ENCODE data around the gene AGAP1.
"Not testable (repeated sequence)": the region's sequence is repeated elsewhere in the genome, so short reads cannot be mapped to it uniquely, and the experiment has no call there.

The AGAP1 gene

DNA sequence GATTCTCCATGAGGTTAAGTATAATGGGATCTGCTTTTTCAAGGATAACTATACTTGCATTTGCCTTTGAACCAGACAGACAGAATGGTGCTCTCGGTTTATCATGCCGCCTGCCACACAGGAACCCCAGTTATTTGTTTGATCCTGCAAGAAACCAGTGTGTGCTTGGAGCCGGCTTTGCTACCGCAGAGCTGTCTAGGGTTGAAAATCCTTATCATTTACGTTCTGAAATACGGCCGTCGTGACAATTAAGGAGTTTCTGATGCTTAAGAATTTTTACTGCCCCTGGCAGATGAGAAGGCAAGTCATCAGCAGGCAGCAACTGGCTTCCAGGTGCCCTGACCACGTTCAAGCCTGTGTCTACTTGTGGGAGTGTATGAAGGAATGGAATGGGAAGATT lies 562.3 kb downstream of the AGAP1 start:
- DNase-seq = no peak

DNA sequence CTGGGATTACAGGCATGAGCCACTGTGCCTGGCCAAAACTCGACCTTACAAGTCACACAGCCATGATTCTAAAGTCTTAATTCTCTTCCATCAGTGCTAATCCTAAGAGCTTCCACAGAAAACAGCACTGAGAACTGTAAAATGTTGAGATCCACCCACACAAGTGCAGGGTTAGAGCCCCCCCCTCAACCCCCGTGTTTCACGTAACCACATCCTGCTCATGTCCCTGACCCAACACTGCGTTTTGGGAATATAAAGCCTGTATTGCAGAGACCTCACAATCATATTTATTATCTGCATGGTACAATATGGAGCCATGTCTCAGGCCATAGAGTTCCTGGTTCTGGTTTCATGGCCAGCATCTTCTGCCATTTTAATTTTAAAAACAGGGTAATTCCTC lies 563.5 kb downstream of the AGAP1 start:
- DNase-seq = no peak

- no peak for DNase-seq
Observed at GRCh38 chr2:236061497-236061896, 567.7 kb downstream of the AGAP1 start.

- no peak for DNase-seq
Observed at GRCh38 chr2:236061899-236062298, 568.1 kb downstream of the AGAP1 start.

GRCh38 chr2:236062806-236063205 lies 569.0 kb downstream of the AGAP1 start:
- DNase-seq = not testable (repeated sequence)

DNA sequence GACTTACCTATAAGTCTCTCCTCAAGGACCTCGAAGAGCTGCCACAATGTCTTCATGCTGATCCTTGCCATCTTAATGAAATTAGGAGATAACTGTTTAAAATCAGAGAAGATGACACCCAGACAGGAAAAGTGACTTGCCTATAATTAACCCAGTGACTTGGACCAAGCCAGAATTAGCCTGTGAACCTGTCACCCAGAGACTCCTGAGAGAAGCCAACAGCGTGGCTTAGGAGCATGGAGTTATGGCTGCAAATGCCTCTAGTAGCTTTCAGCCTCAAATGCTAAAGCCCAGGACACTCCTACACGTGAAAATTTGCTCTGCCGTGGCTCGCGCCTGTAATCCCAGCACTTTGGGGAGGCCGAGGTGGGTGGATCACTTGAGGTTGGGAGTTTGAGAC lies 570.2 kb downstream of the AGAP1 start:
- no peak for DNase-seq

- no peak for DNase-seq
Observed at GRCh38 chr2:236065314-236066160, 571.7 kb downstream of the AGAP1 start.

- no peak for DNase-seq
Observed at GRCh38 chr2:236070236-236070635, 576.4 kb downstream of the AGAP1 start.

GRCh38 chr2:236073246-236073645 lies 579.4 kb downstream of the AGAP1 start:
- DNase-seq = no peak

DNA sequence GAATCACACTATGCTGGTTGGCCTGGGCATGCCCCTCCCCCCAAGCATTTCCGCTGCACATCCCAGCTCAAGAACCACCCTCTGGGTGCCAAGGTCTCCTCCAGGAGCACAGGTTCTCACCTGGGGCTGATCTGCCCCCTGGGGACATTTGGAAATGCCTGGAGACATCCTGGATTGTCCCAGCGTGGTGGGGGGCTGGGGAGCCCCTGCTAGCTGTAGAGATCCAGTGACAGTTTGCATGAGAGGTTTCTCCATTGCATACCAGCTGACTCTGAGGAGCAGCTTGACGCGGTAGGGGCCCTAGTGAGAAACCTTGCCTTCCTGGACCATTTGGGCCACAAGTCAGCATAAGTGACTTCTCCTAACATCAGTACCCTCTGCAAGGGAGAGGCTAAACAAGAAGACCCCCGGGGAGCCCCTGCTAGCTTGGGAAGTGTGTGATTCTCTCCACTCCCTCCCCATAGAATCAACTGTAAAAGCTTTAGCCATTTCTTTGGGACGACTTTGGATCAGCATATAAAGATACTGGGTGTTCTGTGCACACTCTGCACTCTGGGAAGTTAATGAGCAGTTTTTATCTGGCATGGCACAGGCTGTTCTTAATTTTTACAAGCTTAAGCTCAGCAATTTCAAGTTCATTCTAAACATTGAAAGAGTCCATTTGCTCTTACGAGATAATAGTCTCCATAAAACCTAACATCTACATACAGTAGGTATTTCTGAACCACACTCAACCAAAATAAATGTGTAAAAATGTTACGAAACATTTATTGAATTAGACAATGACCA lies 580.2 kb downstream of the AGAP1 start:
- DNase-seq = no peak

GRCh38 chr2:236075802-236076201 lies 582.0 kb downstream of the AGAP1 start:
- DNase-seq = no peak

DNA sequence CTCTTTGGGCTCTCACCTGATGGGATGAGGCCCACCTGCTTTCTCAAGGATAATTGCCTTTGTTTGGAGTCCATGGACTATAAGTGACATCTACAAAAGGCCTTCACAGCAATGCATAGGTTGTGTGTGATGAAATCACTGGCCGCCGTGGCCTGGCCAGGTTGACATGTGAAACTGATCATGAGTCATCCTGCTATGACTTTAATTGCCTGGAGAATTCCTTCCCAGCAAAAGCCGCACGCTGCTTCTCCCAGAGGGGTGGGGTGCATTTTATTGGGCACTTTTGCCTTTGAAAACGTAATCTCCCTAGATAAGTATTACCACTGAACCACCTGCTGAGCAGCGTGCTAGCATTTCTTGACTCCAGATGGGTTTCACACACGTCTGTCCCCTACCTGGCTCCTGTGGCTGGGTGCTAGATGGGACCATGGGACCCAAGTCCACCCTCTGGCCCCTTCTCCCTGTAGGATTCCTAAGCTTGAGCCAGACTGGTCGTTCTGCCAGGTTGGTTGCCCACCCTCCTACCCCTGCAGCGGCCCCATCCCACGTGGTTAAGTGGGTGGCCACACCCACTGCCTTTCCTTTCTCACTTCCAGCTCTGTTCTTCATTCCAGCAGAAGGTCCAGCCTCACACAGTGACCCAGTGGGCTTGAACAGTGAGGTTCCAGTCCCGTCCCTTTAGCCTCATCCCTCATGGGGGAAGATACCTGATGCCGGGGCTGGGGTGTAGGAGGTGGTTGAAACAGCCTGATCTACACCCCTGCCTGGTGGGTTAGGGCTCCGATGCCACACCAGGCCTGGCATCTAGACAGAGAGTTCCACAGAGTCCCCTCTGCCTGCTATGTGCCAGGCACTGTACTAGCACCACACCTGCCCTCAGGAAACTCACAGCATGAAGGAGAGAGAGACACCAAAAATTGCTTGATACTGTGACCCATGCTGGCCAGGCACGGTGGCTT lies 584.7 kb downstream of the AGAP1 start:
- DNase-seq = no peak

DNA sequence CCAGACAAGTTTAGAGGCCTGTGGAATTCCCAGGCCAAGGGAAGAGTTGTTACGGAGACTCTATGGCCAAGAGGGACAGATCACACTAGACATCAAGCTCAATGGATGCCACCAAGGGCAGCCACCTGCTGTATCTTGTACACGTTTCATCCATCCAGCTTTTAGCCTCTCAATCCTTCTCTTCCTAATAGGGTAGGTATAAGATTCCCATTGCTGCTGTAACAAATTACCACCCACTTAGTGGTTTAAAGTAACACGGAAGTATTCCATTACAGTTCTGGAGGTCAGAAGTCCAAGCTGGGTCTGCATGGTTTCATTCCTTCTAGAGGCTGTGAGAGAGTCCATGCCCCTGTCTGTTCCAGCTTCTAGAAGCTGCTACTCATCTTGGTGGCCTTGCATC lies 586.6 kb downstream of the AGAP1 start:
- no peak for DNase-seq

- DNase-seq = no peak
Observed at GRCh38 chr2:236081171-236081570, 587.3 kb downstream of the AGAP1 start.

DNA sequence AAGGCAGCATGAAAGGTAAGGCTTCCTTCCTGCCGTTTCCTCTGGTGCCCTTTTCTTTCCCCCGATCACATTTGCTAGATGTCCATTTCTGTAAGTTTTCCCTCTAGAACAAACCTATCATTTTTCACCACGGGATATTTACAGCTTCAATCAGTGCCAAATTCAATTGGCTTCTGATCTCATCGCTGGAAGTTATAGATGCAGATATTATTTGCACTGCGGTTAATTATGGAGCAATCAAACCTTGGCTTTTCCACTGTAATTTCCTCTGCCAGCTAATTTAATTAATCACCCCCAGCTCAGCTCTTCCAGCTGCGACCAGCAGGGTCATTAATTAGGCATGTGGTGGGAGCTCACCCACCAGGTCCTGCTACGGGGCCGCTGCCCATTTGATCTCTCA lies 588.2 kb downstream of the AGAP1 start:
- DNase-seq = no peak

GRCh38 chr2:236083934-236084333 lies 590.1 kb downstream of the AGAP1 start:
- no peak for DNase-seq

DNA sequence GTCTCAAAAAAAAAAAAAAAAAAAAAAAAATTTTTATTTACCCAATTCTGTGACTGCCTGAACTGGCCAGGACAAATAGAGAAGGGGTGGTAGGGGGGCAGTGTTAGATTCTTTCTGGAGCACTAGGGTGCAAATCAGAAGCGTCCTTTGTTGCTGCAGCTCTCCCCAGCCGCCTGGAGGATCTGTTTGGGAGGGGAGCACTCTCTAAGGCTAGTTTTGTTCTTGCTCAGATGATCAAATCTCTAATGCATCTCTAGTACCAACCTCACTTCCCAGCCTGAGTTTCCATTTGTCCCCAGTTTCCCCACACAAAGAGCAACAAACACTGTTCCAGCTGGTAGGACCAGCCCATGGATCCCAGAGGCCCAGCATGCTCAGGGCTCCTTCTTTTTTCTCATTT lies 591.4 kb downstream of the AGAP1 start:
- DNase-seq = no peak

GRCh38 chr2:236085647-236086046 lies 591.8 kb downstream of the AGAP1 start:
- DNase-seq = no peak

- no peak for DNase-seq
Observed at GRCh38 chr2:236086403-236086970, 592.6 kb downstream of the AGAP1 start.

- DNase-seq = no peak
Observed at GRCh38 chr2:236086971-236087465, 593.2 kb downstream of the AGAP1 start.

GRCh38 chr2:236088368-236089057 lies 594.7 kb downstream of the AGAP1 start:
- DNase-seq = no peak
